ENCODE results near the gene RFTN1. TPM values are rescaled to one million over a fixed set of nuclear protein-coding genes. Genes with fewer than 3 reads are reported as not detected.
A peak's percentile ranks its signal among the peaks of the same experiment; 100 is the strongest.

RFTN1 gene
- total and polyA plus RNA-seq, 10 of the 15 experiments (the other 5 are each of a cell fraction or from before 2014, with no cell fraction given), result 20.6 to 213 (median 147) TPM

- FAIRE-seq, result no peak
- no peak for ATAC-seq
Observed at GRCh38 chr3:16316847-16317560, 196.5 kb downstream of the RFTN1 start.

GRCh38 chr3:16316396-16316795, 197.1 kb downstream of the RFTN1 start:
- POLR2A ChIA-PET, result no interaction called here
- in situ Hi-C loops (cut with MboI), result no loop called here

More at GRCh38 chr3:16316847-16317560, 196.5 kb downstream of the RFTN1 start:
- Histone ChIP-seq H3K4me2 (ENCODE audit: control insufficient read depth, insufficient read depth) (no peak overlapping the region), H3K4me3 (no peak overlapping the region), H3K4me1 (ENCODE audit: control insufficient read depth, insufficient read depth, low read length) (peaks cover 6% of the 10 kb centered on the region), H3K9ac (ENCODE audit: control insufficient read depth, insufficient read depth, low read length) (no peak overlapping the region), H3K9me3 (replicated peaks; ENCODE audit: control insufficient read depth, insufficient read depth, low read length) (no peaks in the 10 kb centered on the region), H2AFZ (ENCODE audit: control insufficient read depth, low read depth, low read length) (no peak overlapping the region), H3K27me3 (replicated peaks in 1 of 2; ENCODE audit: control insufficient read depth in 2 of 2, insufficient read depth in 2 of 2, low read length in 1 of 2) (no peaks in the 10 kb centered on the region), H4K20me1 (ENCODE audit: control insufficient read depth, insufficient read depth) (no peaks in the 10 kb centered on the region), H3K79me2 (ENCODE audit: control insufficient read depth, insufficient read depth, low read length) (no peaks in the 10 kb centered on the region), H3K27ac (ENCODE audit: control insufficient read depth, insufficient read depth) (no peak overlapping the region), H3K36me3 (ENCODE audit: control insufficient read depth in 2 of 2, insufficient read depth in 2 of 2, low read length in 1 of 2) (peaks cover 30 to 48% of the 10 kb centered on the region in 2 experiments)
- 91% methylated on average over 5 of the region's 5 CpGs for WGBS (ENCODE audit: insufficient coverage, insufficient replicate concordance, low lambda C conversion rate, missing lambda C conversion rate)
- SMC1A ChIA-PET (ENCODE audit: uncharacterized antibody, unreplicated experiment), result interaction anchor here (0.9 to 2.0 kb wide), 6 partner anchors 16 to 199 kb away, joined by 3 to 8 read pairs (median 3); no protein-coding TSS in a partner anchor
- CTCF ChIA-PET, result interaction anchor here (2.1 kb wide), 1 partner anchor 27 kb away, joined by 5 read pairs; no protein-coding TSS in a partner anchor
- RAD21 ChIA-PET (ENCODE audit: unreplicated experiment), result no interaction called here
- no peak for DNase-seq (ENCODE audit: low read depth, low spot score)
- intact Hi-C loops (cut with micrococcal nuclease; ENCODE audit: unreplicated experiment) (no loop called here), in situ Hi-C loops (cut with MboI) (no loop called here)
- BruUV-seq (replicated peaks), result no TSS peak
- TF ChIP-seq POLR2A (IDR thresholded peaks at IDR 0.05; ENCODE audit: low read depth, low read length) (peak; percentile 8; the same call in 1 of the 2 replicates), ETV6 (conservative IDR thresholded peaks at IDR 0.05 in 1 of 2, IDR thresholded peaks at IDR 0.05 in 1 of 2; ENCODE audit: borderline replicate concordance in 1 of 2, low read depth in 1 of 2) (no peak), FOXM1 (IDR thresholded peaks at IDR 0.05; ENCODE audit: low read depth, low read length) (no peak), POLR2AphosphoS5 (IDR thresholded peaks at IDR 0.05; ENCODE audit: low read length) (peak; percentile 29; the same call in 1 of the 2 replicates)
- POLR2A ChIA-PET, result no interaction called here

More at GRCh38 chr3:16316396-16316795, 197.1 kb downstream of the RFTN1 start:
- ChIA-PET CTCF (interaction anchor here (2.1 kb wide), 1 partner anchor 26 kb away, joined by 5 read pairs; no protein-coding TSS in a partner anchor), RAD21 (ENCODE audit: unreplicated experiment) (no interaction called here), SMC1A (ENCODE audit: uncharacterized antibody, unreplicated experiment) (interaction anchor here (1.0 to 2.0 kb wide), 3 partner anchors 16 to 26 kb away, joined by 3 to 8 read pairs (median 3); no protein-coding TSS in a partner anchor)
- BruUV-seq (replicated peaks), result no TSS peak
- Histone ChIP-seq H3K27ac (ENCODE audit: control insufficient read depth, insufficient read depth) (no peak overlapping the region), H2AFZ (ENCODE audit: control insufficient read depth, low read depth, low read length) (no peak overlapping the region), H3K36me3 (ENCODE audit: control insufficient read depth in 2 of 2, insufficient read depth in 2 of 2, low read length in 1 of 2) (peaks cover 27 to 44% of the 10 kb centered on the region in 2 experiments), H3K4me3 (no peak overlapping the region), H3K27me3 (replicated peaks in 1 of 2; ENCODE audit: control insufficient read depth in 2 of 2, insufficient read depth in 2 of 2, low read length in 1 of 2) (no peaks in the 10 kb centered on the region), H4K20me1 (ENCODE audit: control insufficient read depth, insufficient read depth) (no peaks in the 10 kb centered on the region), H3K4me2 (ENCODE audit: control insufficient read depth, insufficient read depth) (no peak overlapping the region), H3K9ac (ENCODE audit: control insufficient read depth, insufficient read depth, low read length) (no peak overlapping the region), H3K79me2 (ENCODE audit: control insufficient read depth, insufficient read depth, low read length) (no peaks in the 10 kb centered on the region), H3K9me3 (replicated peaks; ENCODE audit: control insufficient read depth, insufficient read depth, low read length) (no peaks in the 10 kb centered on the region), H3K4me1 (ENCODE audit: control insufficient read depth, insufficient read depth, low read length) (peaks cover 12% of the 10 kb centered on the region)
- no peak for FAIRE-seq
- WGBS (ENCODE audit: insufficient coverage, insufficient replicate concordance, low lambda C conversion rate, missing lambda C conversion rate), result 100% methylated on average over 3 of the region's 3 CpGs
- DNase-seq (ENCODE audit: low read depth, low spot score), result no peak
- no peak for ATAC-seq
- TF ChIP-seq POLR2AphosphoS5 (IDR thresholded peaks at IDR 0.05; ENCODE audit: low read length), result peak; percentile 61
- no peak for TF ChIP-seq MTA3 (IDR thresholded peaks at IDR 0.05; ENCODE audit: borderline replicate concordance, low read length)
- intact Hi-C loops (cut with micrococcal nuclease; ENCODE audit: unreplicated experiment), result no loop called here
